ENCODE measurements around the gene GRIK4. TPM values are rescaled to one million over a fixed set of nuclear protein-coding genes. Genes with fewer than 3 reads are reported as not detected.
A peak's percentile ranks its signal among the peaks of the same experiment; 100 is the strongest.

The GRIK4 gene
- total RNA-seq, 2 experiments from 2014 or later, result not detected

- H3K4me3 Mint-ChIP-seq, result no peak overlapping the region
- H3K9me3 Mint-ChIP-seq, result no peaks in the 10 kb centered on the region
- ATAC-seq (no peak), DNase-seq (no peak)
- CTCF ChIA-PET, result no interaction called here
- no peaks in the 10 kb centered on the region for H3K4me1 Mint-ChIP-seq (ENCODE audit: low read depth)
- intact Hi-C loops (cut with micrococcal nuclease), result no loop called here
- H3K36me3 Mint-ChIP-seq (ENCODE audit: low read depth), result no peaks in the 10 kb centered on the region
- POLR2A ChIA-PET, result no interaction called here
- TF ChIP-seq CTCF (IDR thresholded peaks at IDR 0.05), result no peak
- H3K27ac Mint-ChIP-seq, result no peak overlapping the region
- peaks cover 2% of the 10 kb centered on the region for H3K27me3 Mint-ChIP-seq
Observed at GRCh38 chr11:120797143-120797542, 285.6 kb downstream of the GRIK4 start.

GRCh38 chr11:120798854-120799253 is 287.3 kb downstream of the GRIK4 start:
- ChIA-PET POLR2A (no interaction called here), CTCF (interaction anchor here (0.8 kb wide), 1 partner anchor 8 kb away, joined by 3 read pairs; no protein-coding TSS in a partner anchor)
- Mint-ChIP-seq H3K36me3 (ENCODE audit: low read depth) (no peaks in the 10 kb centered on the region), H3K27ac (no peak overlapping the region), H3K9me3 (no peaks in the 10 kb centered on the region), H3K4me3 (no peak overlapping the region), H3K27me3 (peaks cover 9% of the 10 kb centered on the region), H3K4me1 (ENCODE audit: low read depth) (no peaks in the 10 kb centered on the region)
- DNase-seq, result no peak
- no peak for ATAC-seq
- TF ChIP-seq CTCF (IDR thresholded peaks at IDR 0.05), result no peak
- intact Hi-C loops (cut with micrococcal nuclease), result no loop called here

GRCh38 chr11:120800206-120800605 is 288.7 kb downstream of the GRIK4 start:
- ChIA-PET POLR2A (no interaction called here), CTCF (no interaction called here)
- Mint-ChIP-seq H3K27ac (no peak overlapping the region), H3K36me3 (ENCODE audit: low read depth) (no peaks in the 10 kb centered on the region), H3K4me1 (ENCODE audit: low read depth) (no peaks in the 10 kb centered on the region), H3K9me3 (no peaks in the 10 kb centered on the region), H3K4me3 (no peak overlapping the region), H3K27me3 (peaks cover 13% of the 10 kb centered on the region)
- TF ChIP-seq CTCF (IDR thresholded peaks at IDR 0.05), result no peak
- no peak for DNase-seq
- intact Hi-C loops (cut with micrococcal nuclease), result no loop called here
- ATAC-seq, result no peak

- no peaks in the 10 kb centered on the region for H3K9me3 Mint-ChIP-seq
- H3K36me3 Mint-ChIP-seq (ENCODE audit: low read depth), result no peaks in the 10 kb centered on the region
- peaks cover 15% of the 10 kb centered on the region for H3K27me3 Mint-ChIP-seq
- peak; percentile 93 for TF ChIP-seq CTCF (IDR thresholded peaks at IDR 0.05)
- peak; percentile 55 for ATAC-seq
- peak; percentile 60 for DNase-seq
- H3K4me3 Mint-ChIP-seq, result no peak overlapping the region
- CTCF ChIA-PET, result interaction anchor here (0.6 to 2.1 kb wide), 16 partner anchors 9 to 1199 kb away, joined by 3 to 9 read pairs (median 4); partner anchors contain the start of gene GRIK4
- intact Hi-C loops (cut with micrococcal nuclease), result no loop called here
- POLR2A ChIA-PET, result no interaction called here
- H3K27ac Mint-ChIP-seq, result no peak overlapping the region
- H3K4me1 Mint-ChIP-seq (ENCODE audit: low read depth), result no peaks in the 10 kb centered on the region
Observed at GRCh38 chr11:120801801-120802689, 290.5 kb downstream of the GRIK4 start.

- intact Hi-C loops (cut with micrococcal nuclease), result no loop called here
- Mint-ChIP-seq H3K27ac (no peak overlapping the region), H3K36me3 (ENCODE audit: low read depth) (no peaks in the 10 kb centered on the region), H3K4me1 (ENCODE audit: low read depth) (no peaks in the 10 kb centered on the region), H3K9me3 (no peaks in the 10 kb centered on the region), H3K4me3 (no peak overlapping the region), H3K27me3 (peaks cover 17% of the 10 kb centered on the region)
- ChIA-PET CTCF (no interaction called here), POLR2A (no interaction called here)
- ATAC-seq (no peak), DNase-seq (no peak)
- TF ChIP-seq CTCF (IDR thresholded peaks at IDR 0.05), result no peak
Observed at GRCh38 chr11:120805960-120806555, 294.5 kb downstream of the GRIK4 start.
